ENCODE results near the gene PTPRC.

Gene PTPRC

DNA sequence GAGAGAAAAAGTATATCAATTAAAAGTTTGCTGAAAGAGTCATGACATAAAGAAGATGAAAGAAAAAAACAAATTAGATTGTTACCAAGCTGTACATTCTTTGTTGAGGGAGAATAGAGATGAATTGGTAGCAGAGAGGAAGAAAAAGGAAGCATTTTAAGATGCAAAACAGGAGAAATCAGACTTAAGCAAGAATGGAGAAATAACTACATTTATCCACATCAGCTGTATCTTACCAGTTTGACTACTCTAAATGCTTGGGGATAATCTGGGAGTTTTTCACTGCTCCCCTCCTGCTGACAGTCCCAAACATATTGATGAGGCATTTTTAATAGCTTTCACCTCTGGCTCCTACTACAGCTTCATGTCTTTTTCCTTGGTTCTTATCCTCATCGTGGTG is 16.8 kb upstream of the PTPRC start:
- DNase-seq, result no peak

DNA sequence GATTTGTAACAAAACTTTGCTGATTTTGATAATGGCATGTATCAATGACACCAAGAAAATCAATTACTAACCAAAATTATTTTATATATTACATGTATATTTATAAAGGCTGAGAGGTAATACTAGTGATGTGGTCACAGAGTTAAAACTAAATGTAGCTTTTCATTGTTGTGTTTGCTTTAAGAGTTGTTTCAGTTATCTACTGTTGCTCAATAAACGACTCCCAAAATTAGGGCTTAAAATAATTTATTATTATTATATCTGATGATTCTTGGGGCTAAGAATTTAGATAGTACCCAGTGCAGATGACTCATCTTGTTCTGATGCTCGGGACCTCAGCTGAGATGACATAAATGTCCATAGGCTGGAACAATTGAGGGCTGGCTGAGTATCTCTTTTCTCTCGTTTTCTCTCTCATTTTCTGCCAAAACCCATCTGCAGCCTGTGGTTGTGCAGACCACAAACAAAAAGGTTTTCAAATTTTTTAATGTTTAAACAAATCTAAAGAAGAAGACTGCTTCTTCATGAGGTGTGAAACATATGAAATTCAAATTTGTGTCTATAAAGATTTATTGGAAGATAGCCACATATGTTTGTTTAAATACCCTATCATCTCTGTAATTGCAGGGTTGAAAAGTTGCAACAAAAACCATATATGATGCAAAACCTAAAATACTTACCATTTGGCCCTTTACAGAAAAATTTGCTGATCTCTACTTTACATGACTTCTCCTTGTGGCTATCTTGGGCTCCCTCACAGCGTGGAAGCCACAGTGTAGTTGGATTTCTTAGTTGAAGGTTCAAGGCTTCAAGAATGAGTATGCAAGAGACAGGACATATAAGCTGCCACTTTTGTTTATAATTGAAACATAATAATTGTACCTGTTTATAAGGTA is 14.8 kb upstream of the PTPRC start:
- DNase-seq, result peak in 1 of 2 donors; percentile 50

DNA sequence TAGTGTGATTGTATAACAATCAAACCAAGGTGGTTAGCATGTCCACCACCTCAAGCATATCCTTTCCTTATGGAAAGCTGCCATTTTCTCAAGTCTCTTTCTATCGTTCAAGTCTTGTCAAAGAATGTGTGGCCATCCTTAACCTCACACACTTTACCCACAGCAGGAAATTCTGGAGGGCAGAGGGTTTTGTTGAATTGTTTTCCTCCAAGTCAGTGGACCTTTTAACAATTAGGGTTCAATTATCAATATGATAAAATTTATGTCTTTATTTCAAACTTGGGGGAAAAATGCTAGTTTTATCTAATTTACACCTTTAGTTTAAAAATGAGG is 14.2 kb upstream of the PTPRC start:
- DNase-seq, result no peak

DNA sequence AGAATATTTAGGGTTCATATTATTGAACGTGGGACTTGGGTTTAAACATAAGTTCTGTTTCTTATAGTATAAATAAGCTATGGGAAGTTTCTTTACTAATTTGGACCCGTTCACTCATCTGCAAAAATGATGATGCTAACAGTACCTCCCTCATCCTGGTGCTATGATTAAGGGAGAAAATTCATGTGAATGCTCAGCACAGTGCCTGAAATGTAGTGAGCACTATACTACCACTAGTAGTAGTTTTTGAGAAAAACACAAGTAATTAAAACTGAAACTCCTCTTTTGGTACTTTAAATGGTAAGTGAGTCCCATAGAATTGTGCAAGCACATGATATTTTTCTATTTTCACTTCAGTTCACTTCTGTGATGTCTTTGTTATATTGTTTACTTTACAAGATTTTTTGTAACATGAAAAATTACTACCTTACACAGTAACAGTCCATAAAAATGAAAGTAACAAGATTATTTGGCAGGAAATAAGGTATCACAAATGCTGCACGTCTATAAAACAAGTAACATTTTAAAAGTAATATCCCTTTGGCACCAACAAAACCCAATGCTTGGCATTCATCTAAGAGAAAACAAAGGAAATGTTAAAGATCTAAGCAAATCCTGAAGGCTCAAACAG is 11.3 kb upstream of the PTPRC start:
- no peak for DNase-seq

DNA sequence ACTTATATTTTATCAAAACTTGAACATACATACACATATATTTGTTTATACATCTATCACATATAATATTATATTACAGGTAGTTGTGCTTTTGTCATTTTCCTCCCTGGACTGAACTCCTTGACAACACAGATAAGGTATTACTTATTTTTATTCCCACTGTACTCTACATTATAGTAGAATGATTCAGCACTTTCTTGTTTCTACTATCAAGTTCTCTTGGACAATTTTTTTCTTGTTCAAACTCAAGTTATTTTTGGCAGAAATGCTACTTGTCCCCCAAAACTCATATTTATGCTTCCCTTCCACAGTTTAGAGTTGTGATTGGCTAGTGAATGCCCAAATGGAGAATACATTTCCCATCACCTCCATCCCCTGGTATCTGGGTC is 10.8 kb upstream of the PTPRC start:
- no peak for DNase-seq

DNA sequence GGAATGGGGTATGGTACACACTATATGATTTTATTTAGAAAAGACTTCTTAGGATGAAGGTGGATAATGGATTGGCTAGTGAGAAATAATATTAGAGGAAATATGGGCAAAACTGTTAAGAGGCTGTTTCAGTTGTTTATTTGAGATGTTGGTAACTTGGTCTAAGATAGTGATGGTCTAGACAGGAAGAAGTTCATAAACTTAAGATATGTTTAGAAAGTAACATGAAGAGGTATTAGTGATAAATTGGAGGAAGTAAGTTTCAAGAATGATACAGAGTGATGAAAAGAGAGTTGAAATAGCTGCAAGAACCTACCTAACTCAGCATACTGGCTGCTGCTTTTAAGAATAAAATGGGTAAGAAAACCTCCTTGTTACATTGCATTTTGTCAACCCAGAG is 9.2 kb upstream of the PTPRC start:
- DNase-seq, result no peak

DNA sequence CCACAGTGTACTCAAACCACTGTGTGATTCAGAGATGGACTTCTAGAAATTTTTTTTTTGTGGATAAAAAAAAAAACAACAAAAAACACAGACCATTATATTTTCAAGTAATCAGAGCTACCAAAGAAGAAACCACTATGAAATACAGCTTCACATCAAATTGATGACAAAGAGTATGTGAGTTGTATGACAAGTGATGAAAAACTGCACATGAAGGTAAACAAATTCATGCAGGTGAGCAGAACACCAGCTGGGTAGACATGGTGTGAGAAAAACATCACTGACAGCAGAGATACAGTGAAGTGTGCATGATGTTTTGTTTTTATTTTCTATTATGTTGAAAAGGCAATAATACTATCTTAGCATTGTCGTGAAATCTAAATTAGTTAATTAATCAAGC is 8.0 kb upstream of the PTPRC start:
- DNase-seq, result no peak

DNA sequence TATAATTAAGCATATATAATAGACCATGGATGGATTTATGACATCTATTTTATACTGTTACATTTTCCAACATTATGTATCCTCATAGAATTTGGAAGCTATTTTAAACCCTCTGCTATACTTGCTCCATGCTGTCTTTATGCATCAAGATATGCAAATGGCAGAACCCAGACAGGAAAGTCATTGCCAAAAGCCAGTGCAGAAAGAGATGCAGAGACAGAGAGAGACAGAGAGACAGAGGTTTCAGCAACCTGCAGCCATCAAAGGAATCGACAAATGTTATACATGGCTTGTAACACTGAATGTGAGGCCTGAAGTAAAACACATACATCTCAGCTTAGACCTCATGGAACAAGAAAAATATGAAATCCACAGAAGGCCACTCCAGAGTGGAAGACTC is 7.5 kb upstream of the PTPRC start:
- no peak for DNase-seq

DNA sequence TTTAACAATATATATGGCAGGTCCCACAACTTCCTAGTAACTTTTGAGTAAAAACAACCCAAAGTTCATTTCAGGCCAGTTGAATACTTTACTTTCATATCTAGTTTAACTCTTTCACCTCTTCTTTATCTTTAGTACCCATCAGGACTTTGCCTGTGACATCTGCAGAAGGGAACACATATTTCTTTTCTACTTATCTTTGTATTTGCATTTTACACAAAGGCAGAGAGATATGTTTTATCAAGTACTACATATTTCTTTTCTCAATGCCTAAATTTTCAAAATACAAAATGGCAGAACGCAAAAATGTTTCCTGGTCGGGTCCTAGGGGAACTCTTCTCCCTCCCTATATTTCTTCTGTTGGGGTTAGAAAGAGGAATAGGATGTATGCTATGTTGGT is 6.8 kb upstream of the PTPRC start:
- DNase-seq, result no peak

DNA sequence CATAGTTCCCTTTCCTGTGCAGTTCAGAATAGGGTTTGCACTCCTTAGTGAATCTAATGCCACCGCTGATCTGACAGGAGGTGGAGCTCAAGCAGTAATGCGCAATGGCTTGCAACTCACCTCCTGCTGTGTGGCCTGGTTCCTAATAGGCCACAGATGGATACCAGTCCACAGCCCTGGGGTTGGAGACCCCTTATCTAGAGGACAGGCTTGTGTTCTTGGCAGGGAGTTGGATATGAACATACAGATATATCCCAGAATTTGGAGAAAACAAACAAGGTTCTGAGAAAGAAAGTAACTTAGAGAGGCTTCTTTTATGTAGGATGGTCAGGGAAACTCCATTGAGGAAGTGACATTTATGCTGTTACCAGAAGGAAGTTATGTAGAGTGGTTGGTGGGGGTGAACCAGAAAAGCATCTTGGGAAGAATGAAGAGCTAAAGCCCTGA is 5.1 kb upstream of the PTPRC start:
- peak in 1 of 2 donors; percentile 40 for DNase-seq

DNA sequence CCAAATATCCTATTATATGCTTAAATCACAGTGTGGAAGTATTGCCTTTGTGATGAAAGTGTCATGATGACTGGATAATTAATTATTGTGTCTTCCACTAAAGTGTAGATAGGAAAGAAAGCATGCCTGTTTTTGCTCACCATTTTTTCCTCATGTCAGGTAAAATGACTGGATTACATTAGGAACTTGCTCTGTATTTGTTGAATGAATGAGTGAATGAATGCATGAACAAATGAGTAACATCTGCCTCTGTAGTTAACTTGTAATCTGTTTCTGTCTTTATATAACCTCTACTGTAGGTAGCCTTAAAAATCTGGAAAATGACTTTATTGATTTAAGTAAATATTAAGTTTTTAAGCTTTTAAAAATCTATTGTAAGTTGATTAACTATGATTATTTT is 2.9 kb upstream of the PTPRC start:
- DNase-seq, result no peak

DNA sequence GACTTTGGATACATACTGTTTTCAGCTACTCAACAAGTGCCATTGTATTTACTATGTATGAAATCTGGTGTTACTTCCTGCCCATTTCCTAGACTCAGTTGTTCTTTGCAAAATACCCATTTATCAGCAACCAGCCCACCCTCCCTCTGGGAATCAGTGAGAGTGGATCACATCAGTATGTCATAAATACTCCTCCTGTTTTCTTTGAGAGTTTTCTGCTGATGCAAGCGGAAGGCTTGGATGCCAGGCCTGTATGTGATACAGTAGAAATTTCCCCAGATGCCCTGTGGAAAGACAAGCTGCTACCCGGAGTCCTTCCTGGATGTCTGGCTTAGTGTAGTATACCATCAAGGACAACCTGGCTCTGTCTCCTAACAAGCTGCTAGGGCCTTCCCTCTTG is 2.4 kb upstream of the PTPRC start:
- DNase-seq, result no peak

DNA sequence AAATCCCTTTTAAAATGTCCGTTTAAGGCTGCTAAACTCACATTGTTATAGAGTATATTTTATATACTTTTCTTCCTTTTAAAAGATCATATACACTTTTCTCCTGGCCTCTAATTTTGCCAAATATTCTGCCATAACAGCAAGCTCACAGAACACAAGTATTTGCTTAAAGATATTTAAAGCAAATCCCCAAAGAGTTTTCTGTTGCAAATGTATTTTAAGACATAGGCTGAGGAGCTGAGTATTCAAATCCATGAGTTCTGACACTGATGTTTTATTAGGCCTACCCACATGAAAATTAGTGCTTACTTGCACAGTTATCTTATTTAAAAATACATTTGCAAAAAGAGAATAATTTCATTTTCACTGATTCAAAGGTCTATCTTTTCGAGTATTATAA is 1.7 kb upstream of the PTPRC start:
- no peak for DNase-seq

DNA sequence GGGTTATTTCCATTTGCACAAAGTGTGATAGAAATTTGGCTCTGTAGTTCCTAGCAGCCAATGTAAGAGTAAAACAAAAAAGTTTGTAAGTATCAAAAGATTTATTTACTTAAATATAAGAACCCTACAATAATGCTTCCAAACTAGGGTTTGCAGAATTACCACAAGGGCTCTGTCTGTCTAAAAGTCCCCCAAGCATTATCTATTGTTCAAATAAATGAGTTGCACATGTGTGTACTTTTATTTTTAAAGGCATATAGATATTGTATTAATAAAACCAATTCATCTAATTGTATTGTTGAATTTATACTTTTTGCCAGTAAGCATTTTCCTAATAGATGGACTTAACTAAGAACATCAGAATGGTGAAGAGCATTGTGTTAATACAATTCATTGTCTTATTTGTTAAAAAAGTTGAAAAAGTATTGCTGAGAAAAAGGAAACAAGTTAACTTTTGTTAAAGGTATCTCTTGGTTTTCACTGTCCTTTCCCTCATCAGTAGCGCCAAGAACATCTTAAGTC is 863 bp upstream of the PTPRC start:
- no peak for DNase-seq

DNA sequence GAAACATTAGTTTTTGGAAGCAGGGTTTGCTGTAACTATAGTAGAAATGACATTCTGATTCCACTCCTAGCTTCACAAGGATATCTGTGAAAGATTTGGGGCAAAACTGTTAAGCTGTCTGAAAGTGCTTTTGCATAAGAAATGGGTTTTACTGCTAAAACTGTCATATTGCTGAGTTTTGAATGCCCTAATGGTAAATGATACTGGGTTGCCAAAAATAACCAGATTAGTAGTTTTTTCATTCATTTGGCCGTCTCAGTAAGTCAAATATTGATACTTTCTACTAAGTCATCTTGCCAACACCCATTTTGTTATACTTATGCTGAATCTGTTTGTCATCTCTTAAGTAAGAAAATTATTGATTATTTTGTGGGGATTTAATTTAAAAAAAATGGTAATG is 399 bp upstream of the PTPRC start:
- DNase-seq, result no peak

DNA sequence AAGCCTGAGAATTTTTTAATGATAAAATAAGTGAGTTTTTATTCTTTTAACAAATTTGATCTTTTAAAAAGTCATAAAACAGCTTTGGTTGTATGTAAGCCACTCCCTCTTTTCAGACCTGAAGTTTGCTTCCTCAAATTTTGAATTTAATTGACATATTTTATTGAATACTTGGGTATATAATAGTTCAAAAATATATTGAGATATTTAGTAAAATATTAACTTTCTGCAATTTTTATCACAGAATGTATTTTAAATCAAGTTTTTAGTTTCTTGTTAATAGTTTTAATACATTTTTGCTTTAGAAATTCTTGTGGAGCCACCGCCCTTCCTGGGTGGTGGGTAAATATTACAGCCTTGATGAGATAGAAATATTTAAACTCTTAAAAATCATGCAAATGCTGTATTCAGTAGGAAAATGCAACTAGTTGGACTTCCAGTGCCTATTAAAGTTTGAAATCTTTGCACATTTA is 867 bp downstream of the PTPRC start:
- no peak for DNase-seq

DNA sequence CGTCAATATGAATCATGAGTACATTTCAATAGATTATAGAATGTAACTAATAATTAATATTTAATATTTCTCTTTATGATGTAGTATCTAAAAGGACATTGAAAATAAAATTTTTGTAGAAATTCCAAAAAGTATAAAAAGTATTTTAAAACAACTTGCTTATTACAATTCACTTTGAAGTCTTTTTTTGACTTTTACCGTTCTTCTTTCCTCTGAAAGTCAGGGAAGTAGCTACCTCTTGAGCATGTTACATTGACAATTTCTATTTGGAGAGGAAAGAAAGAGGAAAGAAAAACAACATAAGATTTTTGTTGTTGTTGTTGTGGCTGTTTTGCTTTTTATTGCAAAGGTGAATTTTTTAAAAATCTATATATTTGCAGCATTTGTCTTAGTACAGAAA is 1.3 kb downstream of the PTPRC start:
- no peak for DNase-seq

DNA sequence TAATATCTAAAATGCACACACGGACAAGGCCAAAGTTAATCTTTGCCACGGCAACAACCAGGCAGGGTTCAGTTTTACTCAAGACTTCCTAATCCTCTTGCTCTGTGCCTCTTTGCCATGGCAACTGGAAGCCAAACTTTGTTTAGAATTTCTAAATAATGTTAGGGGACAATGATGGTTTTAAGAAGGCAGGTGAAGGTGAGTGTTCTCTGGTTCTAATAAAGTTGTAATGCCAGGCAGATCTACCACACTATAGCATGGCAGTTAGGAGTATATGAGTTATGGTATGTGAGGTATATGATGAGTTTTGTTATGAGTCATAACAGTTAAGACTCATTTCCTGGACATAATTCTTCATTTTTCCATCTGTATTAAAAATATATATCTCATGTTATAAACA is 2.7 kb downstream of the PTPRC start:
- DNase-seq, result peak; percentile 60 to 79

DNA sequence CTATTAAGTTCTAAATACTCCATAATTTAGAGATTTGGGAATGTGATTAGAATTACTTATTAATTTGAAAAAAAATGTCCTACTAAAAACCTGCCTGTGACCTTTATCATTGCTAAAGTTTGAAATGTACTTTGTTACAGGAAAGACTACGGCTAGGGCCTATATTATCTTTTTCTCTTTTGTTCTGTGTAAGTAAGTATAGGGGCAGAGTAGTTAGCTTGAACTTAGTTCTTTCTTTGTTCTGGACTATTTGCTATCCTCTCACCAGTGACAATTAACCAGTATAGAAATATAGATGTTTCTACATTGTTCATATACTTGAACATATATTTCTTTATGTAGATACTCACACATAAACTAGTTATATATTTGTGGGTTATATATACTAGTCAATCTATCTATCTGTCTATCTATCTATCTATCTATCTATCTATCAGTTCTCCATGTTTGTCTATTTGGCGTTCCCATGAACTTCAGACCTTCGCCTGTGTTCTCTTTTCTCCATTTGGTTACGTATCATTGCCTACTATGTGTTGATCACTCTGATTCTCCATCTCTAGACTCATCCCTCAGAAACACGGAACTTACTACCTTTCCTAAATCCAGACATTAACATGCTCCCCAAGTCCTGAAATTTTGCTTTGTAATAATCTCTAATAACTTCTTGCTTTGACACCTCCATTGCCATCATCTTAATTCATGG is 3.3 kb downstream of the PTPRC start:
- no peak for DNase-seq

DNA sequence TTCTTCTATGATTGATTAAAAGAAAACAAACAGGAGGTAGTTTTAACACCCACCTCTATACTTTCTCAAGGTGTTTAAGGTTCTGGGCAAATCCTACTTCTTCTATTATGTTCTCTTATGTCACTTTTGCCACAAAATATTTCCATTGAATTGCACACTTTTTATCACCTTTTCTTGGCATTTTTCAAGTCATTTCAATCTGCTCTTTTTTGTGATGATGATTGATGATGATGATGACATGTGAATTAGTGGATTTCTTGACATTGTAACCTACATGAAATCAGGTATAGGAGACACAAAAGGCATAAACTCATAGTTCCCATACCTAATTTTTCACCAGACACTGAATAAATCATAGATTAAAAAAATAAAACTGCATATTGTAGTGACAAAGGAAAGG is 4.1 kb downstream of the PTPRC start:
- no peak for DNase-seq

DNA sequence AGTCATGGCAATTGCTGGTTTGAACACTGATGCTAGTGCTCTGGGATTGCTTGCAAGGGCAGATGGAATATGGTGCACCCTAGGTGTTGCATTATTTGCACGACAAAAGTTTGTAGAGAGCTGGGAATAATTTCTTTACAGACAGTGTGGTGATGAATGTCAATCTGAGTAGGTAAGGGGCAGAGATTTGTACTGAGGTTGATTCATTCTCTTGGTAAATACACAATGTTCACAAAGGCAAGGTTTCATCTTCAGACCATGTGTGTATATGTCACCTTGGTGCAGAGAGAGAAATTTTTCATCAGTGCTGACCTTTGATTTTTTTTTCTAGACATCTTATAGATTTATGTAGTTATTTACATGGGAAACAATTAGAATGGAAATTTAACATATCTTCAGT is 5.0 kb downstream of the PTPRC start:
- DNase-seq, result no peak

DNA sequence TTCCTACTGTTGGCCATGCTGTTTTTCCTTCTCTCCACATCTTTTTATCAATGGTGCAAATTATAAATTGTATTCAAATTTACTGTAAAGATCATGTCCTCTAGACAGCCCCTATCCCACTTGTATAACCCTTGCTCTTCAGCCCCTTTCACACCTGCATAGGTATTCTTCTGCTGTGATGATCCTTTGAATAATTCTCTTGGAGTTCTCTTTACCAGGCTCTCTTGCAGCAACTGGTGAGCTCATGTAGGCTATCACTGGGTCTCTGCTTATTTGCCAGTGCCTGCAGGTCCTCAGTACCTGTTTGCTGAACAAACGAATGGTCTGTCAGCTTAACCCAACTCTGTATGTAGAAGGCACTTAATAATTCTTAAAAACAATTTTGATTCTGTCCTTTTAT is 8.2 kb downstream of the PTPRC start:
- no peak for DNase-seq

DNA sequence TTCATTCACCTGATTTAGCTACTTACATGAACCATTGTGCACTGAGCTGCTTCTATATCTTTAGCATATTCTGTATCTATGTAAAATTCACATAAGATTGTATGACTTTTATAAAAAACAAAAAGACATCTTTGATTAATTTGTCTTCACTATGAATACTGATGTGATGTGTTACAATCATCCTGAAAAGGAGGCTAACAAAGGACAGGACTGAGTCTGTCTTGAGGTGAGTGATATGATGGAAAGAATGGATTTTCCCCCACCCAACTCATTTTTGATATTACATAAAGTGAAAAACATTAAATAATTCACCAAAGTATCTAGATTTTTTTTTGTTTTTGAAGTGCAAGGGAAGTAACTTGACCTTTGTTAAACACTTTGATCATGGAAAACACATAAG is 9.8 kb downstream of the PTPRC start:
- DNase-seq, result no peak
